Thyroid gland (tissue), 4 donors: ENCODE measurements around the gene SPDYE18. TPM values are rescaled to one million over a fixed set of nuclear protein-coding genes. Genes with fewer than 3 reads are reported as not detected.
"Not testable (repeated sequence)": the region's sequence is repeated elsewhere in the genome, so short reads cannot be mapped to it uniquely, and the experiment has no call there.

Source experiments
- DNase-seq, 2 donors: peaks; one replicate each; pipeline ENCODE4 v3.0.0-alpha.2; 2019
- H3K27ac ChIP-seq, 3 donors: fragments of 200-600 bp; sonication (generic); 1 replicate in 2 of 3; 2 replicates in 1 of 3; pipeline ENCODE4 v1.5.1; 2016 to 2019; ENCODE audit warnings: mild to moderate bottlenecking in 1 of 3, moderate library complexity in 1 of 3
- H3K27me3 ChIP-seq: fragments of 200-600 bp; sonication (generic); one replicate; pipeline ENCODE4 v1.5.1; 2019
- H3K36me3 ChIP-seq, 2 donors: fragments of 200-600 bp; sonication (generic); one replicate each; pipeline ENCODE4 v1.5.1; 2016 to 2019
- H3K4me1 ChIP-seq, 2 donors: fragments of 200-600 bp; sonication (generic); one replicate each; pipeline ENCODE4 v1.5.1; 2017 to 2019
- H3K4me3 ChIP-seq, 3 donors: fragments of 200-600 bp; sonication (generic); replicated peaks in 1 of 3; 1 replicate in 2 of 3; 2 replicates in 1 of 3; pipeline ENCODE4 v1.5.1; 2016; ENCODE audit warnings: mild to moderate bottlenecking in 1 of 3
- H3K9me3 ChIP-seq: fragments of 200-600 bp; sonication (generic); one replicate; pipeline ENCODE4 v1.5.1; 2017
- WGBS, 2 donors: methylation state at CpG; one replicate each; pipeline ENCODE4 v1.1.5; 2017; 5-methylcytosine and 5-hydroxymethylcytosine counted together
- intact Hi-C: fragments of 100-400 bp; cut with DNase I; formaldehyde crosslinking; loops from one replicate; pipeline ENCODE4 v1.15.1; 2023
- total RNA-seq, 4 donors: library from RNA; depleted of rRNA; stranded (reverse); fragments of >200 nt; gene quantifications; one replicate each; pipeline ENCODE4 v1.2.3, GENCODE V29; 2016

SPDYE18 gene
- 1 to 10 TPM; 1.2 to 2.1 (median 1.6) TPM for total RNA-seq

DNA sequence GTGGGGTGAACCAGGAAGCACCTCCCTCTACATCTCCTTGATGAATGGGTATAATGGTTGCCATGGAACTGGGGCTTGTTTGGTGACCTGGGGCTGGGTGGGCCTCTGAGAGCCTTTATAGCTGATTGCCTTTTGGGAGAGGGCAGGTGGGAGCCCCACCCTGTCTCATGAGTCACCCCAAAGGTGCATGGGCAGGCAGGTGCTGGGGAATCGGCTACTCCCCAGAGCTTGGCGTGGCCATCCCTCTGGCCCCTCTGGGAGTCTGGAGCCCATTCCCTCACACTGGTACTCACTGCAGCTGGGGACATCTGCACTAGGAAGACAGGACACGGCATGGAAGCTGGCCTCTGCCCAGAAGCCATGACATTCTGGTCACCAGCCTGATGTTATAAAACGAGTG is at the start of gene SPDYE18:
Gene SPDYE18 (minus strand): TSS at position 2 of the 400 bp plus-strand sequence. CDS start 2,046 bp downstream, outside the sequence.
- H3K4me3 ChIP-seq, H3K36me3 ChIP-seq, H3K4me1 ChIP-seq, DNase-seq, intact Hi-C loops, H3K27ac ChIP-seq, H3K27me3 ChIP-seq, H3K9me3 ChIP-seq: not testable (repeated sequence)
- 100% methylated on average over 3 of the region's 4 CpGs; no CpG with 5 or more reads in 1 of the 2 donors for WGBS, 2 donors

DNA sequence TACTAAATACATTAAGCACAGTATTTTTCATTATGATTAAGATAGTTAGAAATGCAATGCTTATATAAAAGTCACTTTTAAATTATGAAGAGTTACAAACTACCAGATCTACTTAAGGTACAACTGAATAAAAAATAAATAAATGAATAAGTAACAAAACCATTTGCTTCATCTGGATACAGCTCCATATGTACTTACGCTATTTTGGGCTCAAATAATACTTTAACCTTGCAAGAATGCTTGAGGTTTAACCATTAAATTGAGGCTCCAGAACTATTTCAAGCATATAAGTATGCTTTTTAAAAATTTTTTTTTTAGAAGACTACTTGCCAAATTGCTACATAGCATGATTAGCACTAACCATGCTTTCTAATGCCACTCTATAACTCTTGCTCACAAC is 46.0 kb upstream of the SPDYE18 start:
- H3K27ac ChIP-seq, H3K4me1 ChIP-seq, H3K36me3 ChIP-seq, H3K27me3 ChIP-seq, intact Hi-C loops, H3K4me3 ChIP-seq, H3K9me3 ChIP-seq, DNase-seq: not testable (repeated sequence)
- 96 to 97% methylated on average over 1 of the region's 1 CpG for WGBS, 2 donors

GRCh38 chr7:77107659-77108058 is 45.3 kb upstream of the SPDYE18 start:
- H3K4me3 ChIP-seq, intact Hi-C loops, H3K27me3 ChIP-seq, DNase-seq, H3K4me1 ChIP-seq, H3K27ac ChIP-seq, H3K36me3 ChIP-seq, H3K9me3 ChIP-seq: not testable (repeated sequence)
- 67 to 77% methylated on average over 3 of the region's 3 CpGs for WGBS, 2 donors

GRCh38 chr7:77105904-77106303 is 43.5 kb upstream of the SPDYE18 start:
- DNase-seq, H3K27ac ChIP-seq, H3K4me1 ChIP-seq, H3K4me3 ChIP-seq, H3K27me3 ChIP-seq, intact Hi-C loops, H3K9me3 ChIP-seq, H3K36me3 ChIP-seq: not testable (repeated sequence)
- WGBS, 2 donors = 96 to 100% methylated on average over 3 of the region's 3 CpGs

DNA sequence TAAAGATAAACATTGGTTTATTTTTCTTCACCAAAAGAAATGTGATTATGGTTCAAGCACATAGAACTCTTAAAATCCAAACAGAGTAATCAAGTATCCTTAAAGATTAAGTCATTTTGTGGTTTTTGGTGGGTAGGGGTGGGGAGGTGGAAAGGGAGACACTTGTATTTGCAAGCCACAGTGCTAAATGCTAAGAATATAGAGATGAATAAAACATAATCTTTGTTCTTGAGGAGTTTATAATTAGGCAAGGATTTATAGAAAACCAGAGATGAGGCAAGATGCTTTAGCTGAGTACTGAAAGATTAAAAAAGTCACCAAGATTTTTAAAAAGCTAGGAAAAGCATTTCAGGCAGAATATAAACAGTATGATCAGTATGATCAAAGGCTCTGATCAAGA is 40.3 kb upstream of the SPDYE18 start:
- intact Hi-C loops, H3K4me3 ChIP-seq, H3K36me3 ChIP-seq, H3K9me3 ChIP-seq, H3K27ac ChIP-seq, H3K4me1 ChIP-seq, DNase-seq, H3K27me3 ChIP-seq: not testable (repeated sequence)

DNA sequence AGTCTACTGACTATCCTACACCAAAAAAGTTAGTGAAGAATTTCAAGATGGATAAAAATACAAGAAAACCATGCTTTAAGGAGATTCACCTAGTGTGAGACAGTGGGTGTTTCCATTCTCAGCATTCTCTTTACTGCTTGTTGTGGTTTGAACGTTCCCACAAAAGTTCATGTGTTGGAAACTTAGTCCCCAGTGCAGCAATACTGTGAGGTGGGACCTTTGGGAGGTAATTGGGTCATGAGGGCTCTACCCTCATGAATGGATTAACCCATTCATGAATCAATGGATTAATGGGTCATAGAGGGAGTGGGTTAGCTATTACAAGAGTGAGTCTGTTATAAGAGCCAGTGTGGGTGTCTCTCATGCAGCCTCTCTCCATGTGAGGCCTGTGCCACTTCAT is 38.8 kb upstream of the SPDYE18 start:
- intact Hi-C loops, H3K4me1 ChIP-seq, H3K27me3 ChIP-seq, H3K27ac ChIP-seq, H3K36me3 ChIP-seq, H3K4me3 ChIP-seq, DNase-seq, H3K9me3 ChIP-seq: not testable (repeated sequence)
- 77 to 89% methylated on average over 1 of the region's 1 CpG for WGBS, 2 donors

DNA sequence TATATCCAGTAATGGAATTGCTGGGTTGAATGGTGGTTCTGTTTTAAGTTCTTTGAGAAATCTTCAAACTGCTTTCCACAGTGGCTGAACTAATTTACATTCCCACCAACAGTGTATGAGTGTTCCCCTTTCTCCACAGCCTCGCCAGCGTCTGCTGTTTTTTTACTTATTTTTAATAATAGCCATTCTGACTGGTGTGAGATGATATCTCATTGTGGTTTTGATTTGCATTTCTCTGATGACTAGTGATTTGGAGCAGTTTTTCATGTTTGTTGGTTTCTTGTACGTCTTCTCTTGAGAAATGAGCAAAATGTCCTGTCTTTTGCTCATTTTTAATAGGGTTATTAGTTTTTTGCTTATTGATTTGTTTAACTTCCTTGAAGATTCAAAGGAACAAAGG is 38.1 kb upstream of the SPDYE18 start:
- H3K36me3 ChIP-seq, H3K27ac ChIP-seq, intact Hi-C loops, DNase-seq, H3K27me3 ChIP-seq, H3K4me1 ChIP-seq, H3K9me3 ChIP-seq, H3K4me3 ChIP-seq: not testable (repeated sequence)
- WGBS, 2 donors = 95 to 100% methylated on average over 2 of the region's 3 CpGs

- intact Hi-C loops, H3K4me3 ChIP-seq, H3K4me1 ChIP-seq, H3K27me3 ChIP-seq, H3K27ac ChIP-seq, DNase-seq, H3K36me3 ChIP-seq, H3K9me3 ChIP-seq: not testable (repeated sequence)
- WGBS, 2 donors = 34 to 62% methylated on average over 2 of the region's 2 CpGs
Observed at GRCh38 chr7:77092301-77092700, 29.9 kb upstream of the SPDYE18 start.

DNA sequence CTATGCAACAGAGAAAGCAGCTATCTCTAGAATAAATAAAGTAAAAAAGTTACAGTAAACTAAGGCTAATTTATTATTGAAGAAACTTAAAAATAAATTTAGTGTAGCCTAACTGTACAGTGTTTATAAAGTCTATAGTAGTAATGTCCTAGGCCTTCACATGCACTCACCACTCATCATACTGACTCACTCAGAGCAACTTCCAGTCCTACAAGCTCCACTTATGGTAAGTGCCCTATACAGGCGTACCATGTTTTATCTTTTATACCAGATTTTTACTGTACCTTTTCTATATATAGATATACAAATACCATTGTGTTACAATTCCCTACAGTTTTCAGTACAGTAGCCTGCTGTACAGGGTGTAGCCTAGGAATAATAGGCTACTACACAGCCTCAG is 19.8 kb upstream of the SPDYE18 start:
- H3K9me3 ChIP-seq, H3K4me3 ChIP-seq, H3K27ac ChIP-seq, DNase-seq, H3K36me3 ChIP-seq, H3K4me1 ChIP-seq, intact Hi-C loops, H3K27me3 ChIP-seq: not testable (repeated sequence)
- 100% methylated on average over 1 of the region's 1 CpG; no CpG with 5 or more reads in 1 of the 2 donors for WGBS, 2 donors

- H3K36me3 ChIP-seq, H3K27me3 ChIP-seq, H3K9me3 ChIP-seq, H3K4me1 ChIP-seq, H3K27ac ChIP-seq, DNase-seq, H3K4me3 ChIP-seq, intact Hi-C loops: not testable (repeated sequence)
- WGBS, 2 donors = 90 to 95% methylated on average over 2 of the region's 2 CpGs
Observed at GRCh38 chr7:77080236-77080635, 17.9 kb upstream of the SPDYE18 start.

- DNase-seq, H3K4me3 ChIP-seq, intact Hi-C loops, H3K9me3 ChIP-seq, H3K4me1 ChIP-seq, H3K27ac ChIP-seq, H3K27me3 ChIP-seq, H3K36me3 ChIP-seq: not testable (repeated sequence)
- 62 to 64% methylated on average over 3 to 4 of the region's 5 CpGs for WGBS, 2 donors
Observed at GRCh38 chr7:77079624-77080023, 17.3 kb upstream of the SPDYE18 start.

DNA sequence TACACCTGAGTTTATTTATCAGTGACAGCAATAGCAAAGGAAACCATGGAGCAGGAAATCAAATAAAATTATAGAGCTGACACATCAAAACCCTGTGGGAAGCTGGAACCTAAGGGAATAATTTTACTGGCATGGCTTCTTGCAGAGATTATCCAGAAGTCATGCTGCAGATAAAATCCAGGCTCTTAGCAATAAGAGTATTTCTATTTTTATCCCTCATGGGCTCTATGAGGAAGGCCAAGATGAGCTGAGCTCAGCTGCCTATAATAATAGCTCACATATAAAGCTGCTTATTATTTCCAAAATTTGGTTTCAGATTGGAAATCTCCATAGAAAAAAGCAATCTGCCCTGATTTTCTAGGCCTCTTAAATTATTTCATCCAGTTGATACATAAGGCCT is 16.8 kb upstream of the SPDYE18 start:
- H3K36me3 ChIP-seq, H3K27ac ChIP-seq, intact Hi-C loops, H3K9me3 ChIP-seq, H3K4me1 ChIP-seq, H3K27me3 ChIP-seq, DNase-seq, H3K4me3 ChIP-seq: not testable (repeated sequence)

- DNase-seq, intact Hi-C loops: not testable (repeated sequence)
- WGBS, 2 donors = 94% methylated on average over 5 of the region's 5 CpGs; no CpG with 5 or more reads in 1 of the 2 donors
Observed at GRCh38 chr7:77077060-77077459, 14.7 kb upstream of the SPDYE18 start.

DNA sequence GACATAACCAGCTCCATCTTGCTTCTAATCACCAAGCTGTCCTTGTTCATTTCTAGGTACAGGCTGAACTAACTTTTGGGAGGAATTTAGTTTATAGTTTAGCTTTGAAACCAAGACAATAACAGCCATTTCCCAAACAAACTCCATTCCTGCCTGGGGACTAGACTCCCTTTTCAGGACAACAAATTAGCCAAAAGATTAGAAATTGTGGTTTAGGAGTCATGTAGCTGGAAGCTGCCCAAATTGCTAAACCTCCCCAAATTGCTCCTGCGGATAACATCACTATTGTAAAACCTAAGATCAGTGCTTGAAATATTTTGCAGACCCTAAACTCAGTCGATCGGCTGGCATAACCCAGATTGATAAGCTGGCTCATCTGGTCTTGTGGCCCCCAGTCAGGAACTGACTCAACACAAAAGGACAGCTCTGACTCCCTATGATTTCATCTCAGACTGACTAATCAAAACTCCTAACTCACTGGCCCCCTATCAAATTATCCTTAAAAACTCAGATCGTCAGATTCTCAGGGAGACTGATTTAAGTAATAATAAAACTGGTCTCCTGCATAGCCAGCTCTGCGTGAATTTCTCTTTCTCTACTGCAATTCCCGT is 12.5 kb upstream of the SPDYE18 start:
- H3K4me1 ChIP-seq, intact Hi-C loops, H3K27me3 ChIP-seq, H3K36me3 ChIP-seq, H3K9me3 ChIP-seq, DNase-seq, H3K27ac ChIP-seq, H3K4me3 ChIP-seq: not testable (repeated sequence)
- 100% methylated on average over 1 of the region's 6 CpGs; no CpG with 5 or more reads in 1 of the 2 donors for WGBS, 2 donors

More at GRCh38 chr7:77077060-77077459, 14.7 kb upstream of the SPDYE18 start:
- H3K9me3 ChIP-seq, H3K36me3 ChIP-seq, H3K27ac ChIP-seq, H3K4me3 ChIP-seq, H3K27me3 ChIP-seq, H3K4me1 ChIP-seq: not testable (repeated sequence)
